COR-L47 (cell line): ENCODE results near the gene LUZP4.
"Not testable (repeated sequence)": the region's sequence is repeated elsewhere in the genome, so short reads cannot be mapped to it uniquely, and the experiment has no call there.

ENCODE experiments used
- DNase-seq: peaks from one replicate; lab custom pipeline; 2025; lab: John Stamatoyannopoulos, UW

LUZP4 gene

GRCh38 chrX:115289465-115289864, at the start of gene LUZP4:
Gene LUZP4 (plus strand): TSS chrX:115289715. CDS start chrX:115289760, 45 bp downstream.
- DNase-seq: no peak

GRCh38 chrX:115251458-115252233, 37.9 kb upstream of the LUZP4 start:
- DNase-seq: no peak

GRCh38 chrX:115255003-115255402, 34.5 kb upstream of the LUZP4 start:
- DNase-seq: no peak

GRCh38 chrX:115257711-115258110, 31.8 kb upstream of the LUZP4 start:
- no peak for DNase-seq

GRCh38 chrX:115259238-115259875, 30.2 kb upstream of the LUZP4 start:
- DNase-seq: no peak

GRCh38 chrX:115260330-115260729, 29.2 kb upstream of the LUZP4 start:
- no peak for DNase-seq

GRCh38 chrX:115261148-115261547, 28.4 kb upstream of the LUZP4 start:
- no peak for DNase-seq

GRCh38 chrX:115264009-115264408, 25.5 kb upstream of the LUZP4 start:
- DNase-seq: no peak

- no peak for DNase-seq
Observed at GRCh38 chrX:115266300-115266699, 23.2 kb upstream of the LUZP4 start.

- peak; percentile 1 for DNase-seq
Observed at GRCh38 chrX:115268421-115268820, 21.1 kb upstream of the LUZP4 start.

GRCh38 chrX:115269051-115269683, 20.3 kb upstream of the LUZP4 start:
- no peak for DNase-seq

- DNase-seq: no peak
Observed at GRCh38 chrX:115284877-115285276, 4.6 kb upstream of the LUZP4 start.

GRCh38 chrX:115297189-115297588, 7.7 kb downstream of the LUZP4 start:
- no peak for DNase-seq

- DNase-seq: no peak
Observed at GRCh38 chrX:115311139-115311538, 21.6 kb downstream of the LUZP4 start.

- no peak for DNase-seq
Observed at GRCh38 chrX:115311601-115312001, 22.1 kb downstream of the LUZP4 start.

GRCh38 chrX:115318139-115318538, 28.6 kb downstream of the LUZP4 start:
- no peak for DNase-seq

GRCh38 chrX:115322375-115322774, 32.9 kb downstream of the LUZP4 start:
- DNase-seq: no peak

GRCh38 chrX:115324194-115324593, 34.7 kb downstream of the LUZP4 start:
- no peak for DNase-seq

- not testable (repeated sequence) for DNase-seq
Observed at GRCh38 chrX:115329282-115329681, 39.8 kb downstream of the LUZP4 start.

- DNase-seq: peak; percentile 11
Observed at GRCh38 chrX:115330498-115331168, 41.1 kb downstream of the LUZP4 start.

GRCh38 chrX:115332832-115333231, 43.3 kb downstream of the LUZP4 start:
- DNase-seq: no peak

GRCh38 chrX:115333446-115333845, 43.9 kb downstream of the LUZP4 start:
- no peak for DNase-seq
